OCI-LY1 (cell line): ENCODE results near the gene KRTAP5-3.

Source experiments
- EZH2 ChIP-seq: fragments of 200-600 bp; sonication (generic), shearing (Covaris generic); IDR thresholded peaks from 2 replicates; pipeline ENCODE4 v1.8.0; 2017; ENCODE audit warnings: borderline replicate concordance, mixed run types, mild to moderate bottlenecking, antibody characterized with exemption, low read length, moderate library complexity, mixed read lengths
- TF ChIP-seq, protein P1 (sequence below): fragments of 200-600 bp; sonication (generic), shearing (Covaris generic); IDR thresholded peaks from 2 replicates; pipeline ENCODE4 v1.5.1; 2017; ENCODE audit warnings: mild to moderate bottlenecking, antibody characterized with exemption, low read length, moderate library complexity, mixed read lengths

DNA sequence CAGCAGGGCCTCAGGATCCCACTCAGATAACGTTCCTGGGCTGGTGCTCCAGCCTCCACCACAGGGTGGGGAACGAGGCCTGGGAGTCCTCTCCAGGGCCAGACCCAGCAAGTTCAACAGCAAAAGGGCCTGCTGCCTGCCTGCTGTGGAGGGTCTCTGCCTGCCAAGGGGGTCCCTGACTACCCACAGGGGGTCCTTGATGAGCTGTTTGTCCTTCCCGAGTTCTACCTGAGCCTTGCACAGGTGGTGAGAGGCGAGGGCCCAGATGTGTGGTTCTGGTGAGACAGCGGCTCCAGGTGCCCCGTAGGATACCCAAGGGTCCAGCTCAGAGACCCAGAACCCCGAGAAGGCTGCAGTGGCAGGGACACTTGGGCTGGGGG is 40.6 kb downstream of the KRTAP5-3 start:
- TF ChIP-seq EZH2: no peak
- TF ChIP-seq, protein P1, sequence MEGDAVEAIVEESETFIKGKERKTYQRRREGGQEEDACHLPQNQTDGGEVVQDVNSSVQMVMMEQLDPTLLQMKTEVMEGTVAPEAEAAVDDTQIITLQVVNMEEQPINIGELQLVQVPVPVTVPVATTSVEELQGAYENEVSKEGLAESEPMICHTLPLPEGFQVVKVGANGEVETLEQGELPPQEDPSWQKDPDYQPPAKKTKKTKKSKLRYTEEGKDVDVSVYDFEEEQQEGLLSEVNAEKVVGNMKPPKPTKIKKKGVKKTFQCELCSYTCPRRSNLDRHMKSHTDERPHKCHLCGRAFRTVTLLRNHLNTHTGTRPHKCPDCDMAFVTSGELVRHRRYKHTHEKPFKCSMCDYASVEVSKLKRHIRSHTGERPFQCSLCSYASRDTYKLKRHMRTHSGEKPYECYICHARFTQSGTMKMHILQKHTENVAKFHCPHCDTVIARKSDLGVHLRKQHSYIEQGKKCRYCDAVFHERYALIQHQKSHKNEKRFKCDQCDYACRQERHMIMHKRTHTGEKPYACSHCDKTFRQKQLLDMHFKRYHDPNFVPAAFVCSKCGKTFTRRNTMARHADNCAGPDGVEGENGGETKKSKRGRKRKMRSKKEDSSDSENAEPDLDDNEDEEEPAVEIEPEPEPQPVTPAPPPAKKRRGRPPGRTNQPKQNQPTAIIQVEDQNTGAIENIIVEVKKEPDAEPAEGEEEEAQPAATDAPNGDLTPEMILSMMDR: no peak
